Heart left ventricle (tissue), 16 donors: ENCODE data around the gene RANBP17. TPM values are rescaled to one million over a fixed set of nuclear protein-coding genes. Genes with fewer than 3 reads are reported as not detected.

ENCODE experiments used
- ATAC-seq, 4 donors: fragments of 200-7000 bp; cut with Tn5 transposase; one replicate each; pipeline ENCODE4 v1.9.1; 2020 to 2022; ENCODE audit warnings: moderate library complexity in 4 of 4, mild to moderate bottlenecking in 3 of 4, moderate number of reproducible peaks in 1 of 4
- DNase-seq, 5 donors: peaks; one replicate each; pipeline ENCODE4 v3.0.0-alpha.2; 2020
- H3K27ac ChIP-seq, 12 donors: fragments of 200-600 bp; sonication (generic) in 4 of 12; one replicate each; pipeline versions ENCODE4 v1.5.0 to v1.8.0; 2016 to 2022; ENCODE audit warnings: mild to moderate bottlenecking in 2 of 12
- H3K27me3 ChIP-seq, 9 donors: fragments of 200-600 bp; sonication (generic) in 2 of 9; one replicate each; pipeline versions ENCODE4 v1.5.1 to v1.8.0; 2016 to 2022; ENCODE audit warnings: mild to moderate bottlenecking in 3 of 9
- H3K36me3 ChIP-seq, 9 donors: fragments of 200-600 bp; sonication (generic) in 2 of 9; one replicate each; pipeline versions ENCODE4 v1.5.0 to v1.8.0; 2018 to 2022; ENCODE audit warnings: mild to moderate bottlenecking in 2 of 9
- H3K4me1 ChIP-seq, 12 donors: fragments of 200-600 bp; sonication (generic) in 4 of 12; one replicate each; pipeline versions ENCODE4 v1.5.0 to v1.8.0; 2016 to 2022; ENCODE audit warnings: mild to moderate bottlenecking in 3 of 12
- H3K4me3 ChIP-seq, 12 donors: fragments of 200-600 bp; sonication (generic) in 4 of 12; one replicate each; pipeline versions ENCODE4 v1.5.0 to v1.8.0; 2017 to 2022; ENCODE audit warnings: mild to moderate bottlenecking in 9 of 12, moderate library complexity in 4 of 12
- H3K9me3 ChIP-seq, 12 donors: fragments of 200-600 bp; sonication (generic) in 4 of 12; one replicate each; pipeline versions ENCODE4 v1.5.0 to v1.8.0; 2016 to 2022; ENCODE audit warnings: mild to moderate bottlenecking in 1 of 12
- POLR2A ChIP-seq, 2 donors: fragments of 450-650 bp; IDR thresholded peaks; one replicate each; pipeline ENCODE4 v1.6.1; 2017; ENCODE audit warnings: antibody characterized with exemption in 2 of 2, mild to moderate bottlenecking in 2 of 2, moderate library complexity in 2 of 2
- WGBS, 4 donors: extraction: QIAGEN DNeasy Blood & Tissue Kit in 2 of 4; methylation state at CpG; one replicate each; pipeline versions ENCODE4 v1.1.5 to v1.1.7; 2013 to 2018; 5-methylcytosine and 5-hydroxymethylcytosine counted together
- intact Hi-C, 10 donors: fragments of 100-400 bp; cut with DNase I; formaldehyde crosslinking; loops; one replicate each; pipeline versions ENCODE4 v1.11.1 to v1.14.2; 2022
- polyA plus RNA-seq, 2 donors: library from polyadenylated mRNA; stranded (reverse); fragments of 200-250 nt; gene quantifications; one replicate each; pipeline ENCODE4 v1.2.3, GENCODE V29; 2013
- total RNA-seq, 9 donors: library from RNA; depleted of rRNA in 2 of 9; stranded (reverse); fragments of >200 nt in 2 of 9; fragmentation: NEBNext Ultra II Directional in 3 of 9; extraction: Animal tissue kit (Norgen Biotek cat#: 25700) in 3 of 9; gene quantifications; one replicate each; pipeline versions ENCODE4 v1.1.0 to v1.2.4, GENCODE V29; 2016 to 2023
- TF ChIP-seq, protein P1 (sequence below), 12 donors: fragments of 200-600 bp; sonication (generic) in 4 of 12; IDR thresholded peaks; one replicate each; pipeline versions ENCODE4 v1.5.0 to v1.8.0; 2018 to 2022; ENCODE audit warnings: antibody characterized with exemption in 12 of 12, mild to moderate bottlenecking in 5 of 12
- donor health status: ischemic (EF 13 %, LVEDD 7.1; RV severe dilation, severe dysfunction).
- donor health status: healthy with polysubstance abuse.
- donor health status: DM: no; HTN: yes; CAD: no.
- donor health status: DM: no; HTN: no; CAD: no.
- donor health status: ischemic (EF 25% LVEDD 6.9; RV normal size, moderate dysfunction).
- donor health status: ischemic (EF 25% LVEDD 5.7; RV mildly dilated, moderate dysfunction).
- donor health status: healthy.
- donor health status: DM: yes; HTN: yes; CAD: no.
- donor health status: ischemic (EF 35%, LVEDD 5.7; RV mildly dilated, moderate dysfunction).
- donor health status: nonischemic (EF 11% LVEDD 7.7; RV severe dilation, severe dysfunction).
- donor health status: DM: yes; HTN: yes; CAD: no.
- donor health status: PGD.
- donor health status: ischemic (EF 29% LVEDD 5.4; RV normal size, mild dysfunction).
- donor health status: nonischemic (EF 23%, LVEDD 6.1; RV moderate dilation, normal function).

RANBP17 gene
- total and polyA plus RNA-seq, 11 donors: 0.65 to 11.5 (median 3.7) TPM

DNA sequence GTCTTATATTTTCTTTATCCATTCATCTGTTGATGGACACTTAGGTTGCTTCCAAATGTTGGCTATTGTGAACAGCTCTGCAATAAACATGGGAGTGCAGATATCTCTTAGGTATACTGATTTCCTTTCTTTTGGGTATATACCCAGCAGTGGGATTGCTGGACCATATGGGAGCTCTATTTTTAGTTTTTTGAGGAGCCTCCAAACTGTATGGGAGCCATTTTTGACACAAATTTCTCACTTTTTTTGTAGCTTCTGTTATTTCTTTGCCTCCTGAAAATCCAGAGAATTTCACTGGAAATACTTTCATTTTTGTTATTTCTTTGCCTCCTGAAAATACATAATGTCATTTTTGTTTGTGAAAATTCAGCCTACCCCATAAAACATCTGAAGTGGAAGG is 15.0 kb upstream of the RANBP17 start:
- Histone ChIP-seq H3K27me3 (peaks cover 0 to 3% (median 0%) of the 10 kb centered on the region in 9 donors), H3K36me3 (no peaks in the 10 kb centered on the region), H3K27ac (no peak overlapping the region), H3K4me1 (no peaks in the 10 kb centered on the region), H3K9me3 (no peaks in the 10 kb centered on the region), H3K4me3 (no peak overlapping the region)
- ATAC-seq (no peak), DNase-seq (no peak)
- intact Hi-C loops: no loop called here
- TF ChIP-seq POLR2A (IDR thresholded peaks at IDR 0.05): no peak
- TF ChIP-seq, protein P1, sequence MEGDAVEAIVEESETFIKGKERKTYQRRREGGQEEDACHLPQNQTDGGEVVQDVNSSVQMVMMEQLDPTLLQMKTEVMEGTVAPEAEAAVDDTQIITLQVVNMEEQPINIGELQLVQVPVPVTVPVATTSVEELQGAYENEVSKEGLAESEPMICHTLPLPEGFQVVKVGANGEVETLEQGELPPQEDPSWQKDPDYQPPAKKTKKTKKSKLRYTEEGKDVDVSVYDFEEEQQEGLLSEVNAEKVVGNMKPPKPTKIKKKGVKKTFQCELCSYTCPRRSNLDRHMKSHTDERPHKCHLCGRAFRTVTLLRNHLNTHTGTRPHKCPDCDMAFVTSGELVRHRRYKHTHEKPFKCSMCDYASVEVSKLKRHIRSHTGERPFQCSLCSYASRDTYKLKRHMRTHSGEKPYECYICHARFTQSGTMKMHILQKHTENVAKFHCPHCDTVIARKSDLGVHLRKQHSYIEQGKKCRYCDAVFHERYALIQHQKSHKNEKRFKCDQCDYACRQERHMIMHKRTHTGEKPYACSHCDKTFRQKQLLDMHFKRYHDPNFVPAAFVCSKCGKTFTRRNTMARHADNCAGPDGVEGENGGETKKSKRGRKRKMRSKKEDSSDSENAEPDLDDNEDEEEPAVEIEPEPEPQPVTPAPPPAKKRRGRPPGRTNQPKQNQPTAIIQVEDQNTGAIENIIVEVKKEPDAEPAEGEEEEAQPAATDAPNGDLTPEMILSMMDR (IDR thresholded peaks at IDR 0.05): no peak

DNA sequence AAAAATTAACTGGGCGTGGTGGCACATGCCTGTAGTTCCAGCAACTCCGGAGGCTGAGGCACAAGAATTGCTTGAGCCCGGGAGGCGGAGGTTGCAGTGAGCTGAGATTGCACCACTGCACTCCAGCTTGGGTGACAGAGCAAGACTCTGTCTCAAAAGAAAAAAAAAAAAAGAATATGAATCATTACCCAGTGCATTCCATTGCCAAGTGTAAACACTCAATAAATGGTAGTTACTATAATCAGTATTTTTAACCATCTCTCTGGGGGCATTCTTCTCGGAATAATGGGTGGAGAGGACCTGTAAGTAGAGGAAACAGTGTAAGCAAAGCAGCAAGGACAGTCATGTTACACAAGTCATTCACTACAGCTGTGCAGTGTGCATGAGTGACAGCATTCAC is 13.8 kb upstream of the RANBP17 start:
- H3K4me1 ChIP-seq: no peaks in the 10 kb centered on the region
- H3K27ac ChIP-seq: no peak overlapping the region
- no peaks in the 10 kb centered on the region for H3K36me3 ChIP-seq
- no peak for ATAC-seq
- WGBS, 4 donors: 71 to 85% (median 78%) methylated on average over 5 of the region's 5 CpGs
- H3K9me3 ChIP-seq: no peaks in the 10 kb centered on the region
- H3K27me3 ChIP-seq: peaks cover 0 to 3% (median 0%) of the 10 kb centered on the region in 9 donors
- intact Hi-C loops: no loop called here
- no peak for DNase-seq
- H3K4me3 ChIP-seq: no peak overlapping the region
- TF ChIP-seq, protein P1 (IDR thresholded peaks at IDR 0.05): no peak
- TF ChIP-seq POLR2A (IDR thresholded peaks at IDR 0.05): no peak

DNA sequence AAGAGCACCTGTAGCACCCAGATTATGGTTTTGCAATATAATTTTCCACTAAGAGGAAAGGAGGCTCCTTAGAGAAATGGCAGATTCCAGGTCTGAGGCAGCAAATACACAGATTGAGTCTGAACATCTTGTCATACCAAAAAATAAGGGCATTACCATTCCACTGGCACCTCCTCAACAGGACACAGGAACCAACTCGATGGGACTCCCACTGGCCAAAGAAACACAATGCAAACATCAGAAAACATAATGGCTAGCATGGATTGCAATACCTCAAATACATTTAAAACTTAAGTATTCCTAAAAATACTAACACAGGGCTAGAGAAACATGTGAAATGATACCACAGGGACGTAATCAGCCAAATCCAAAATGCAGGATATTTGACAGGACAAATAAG is 12.4 kb upstream of the RANBP17 start:
- TF ChIP-seq, protein P1 (IDR thresholded peaks at IDR 0.05): no peak
- no peak for TF ChIP-seq POLR2A (IDR thresholded peaks at IDR 0.05)
- ATAC-seq (no peak), DNase-seq (no peak)
- intact Hi-C loops: no loop called here
- 73 to 87% (median 78%) methylated on average over 2 of the region's 2 CpGs for WGBS, 4 donors
- Histone ChIP-seq H3K27me3 (peaks cover 0 to 3% (median 0%) of the 10 kb centered on the region in 9 donors), H3K4me1 (no peaks in the 10 kb centered on the region), H3K9me3 (no peaks in the 10 kb centered on the region), H3K27ac (no peak overlapping the region), H3K4me3 (no peak overlapping the region), H3K36me3 (no peaks in the 10 kb centered on the region)

DNA sequence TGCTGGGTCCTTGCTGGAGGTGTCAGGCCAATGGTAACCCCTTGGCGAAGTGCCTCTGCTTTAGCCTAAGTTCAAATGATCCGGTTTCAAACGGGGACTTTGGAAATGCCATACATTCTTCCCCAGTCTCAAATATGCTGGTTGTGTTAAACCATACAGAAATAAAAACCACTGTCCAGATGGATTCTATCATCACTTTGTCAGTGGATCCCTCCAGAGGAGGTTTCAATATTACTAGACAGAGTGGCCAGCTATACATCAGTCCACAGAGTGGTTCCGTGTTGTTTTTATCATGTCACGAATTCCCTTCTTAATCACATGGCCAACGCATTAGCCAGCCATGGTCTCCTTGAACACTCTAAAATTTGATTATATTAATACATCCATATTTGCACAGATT is 7.3 kb upstream of the RANBP17 start:
- no peak for DNase-seq
- TF ChIP-seq, protein P1 (IDR thresholded peaks at IDR 0.05): no peak
- no peak for ATAC-seq
- intact Hi-C loops: no loop called here
- H3K4me1 ChIP-seq: no peaks in the 10 kb centered on the region
- H3K9me3 ChIP-seq: peaks cover 0 to 7% (median 1%) of the 10 kb centered on the region in 12 donors
- 68 to 78% (median 71%) methylated on average over 6 of the region's 6 CpGs for WGBS, 4 donors
- H3K27ac ChIP-seq: no peak overlapping the region
- H3K4me3 ChIP-seq: no peak overlapping the region
- H3K27me3 ChIP-seq: no peaks in the 10 kb centered on the region
- H3K36me3 ChIP-seq: no peaks in the 10 kb centered on the region
